Body of pancreas (tissue), 4 donors: Measurements from ENCODE around the gene IFI6.
"Not testable (repeated sequence)": the region's sequence is repeated elsewhere in the genome, so short reads cannot be mapped to it uniquely, and the experiment has no call there.

Source experiments
- POLR2A ChIP-seq, 3 donors: fragments of 450-650 bp; IDR thresholded peaks; one replicate each; pipeline ENCODE4 v1.6.1; 2016; ENCODE audit warnings: antibody characterized with exemption in 3 of 3, mild to moderate bottlenecking in 2 of 3
- TF ChIP-seq, protein P1 (sequence below), 7 experiments: fragments of 450-650 bp in 4 of 7; fragments of 200-600 bp in 3 of 7; sonication (generic) in 3 of 7; IDR thresholded peaks; one replicate each; pipeline ENCODE4 v1.5.1; 2016 to 2019; ENCODE audit warnings: antibody characterized with exemption in 7 of 7

DNA sequence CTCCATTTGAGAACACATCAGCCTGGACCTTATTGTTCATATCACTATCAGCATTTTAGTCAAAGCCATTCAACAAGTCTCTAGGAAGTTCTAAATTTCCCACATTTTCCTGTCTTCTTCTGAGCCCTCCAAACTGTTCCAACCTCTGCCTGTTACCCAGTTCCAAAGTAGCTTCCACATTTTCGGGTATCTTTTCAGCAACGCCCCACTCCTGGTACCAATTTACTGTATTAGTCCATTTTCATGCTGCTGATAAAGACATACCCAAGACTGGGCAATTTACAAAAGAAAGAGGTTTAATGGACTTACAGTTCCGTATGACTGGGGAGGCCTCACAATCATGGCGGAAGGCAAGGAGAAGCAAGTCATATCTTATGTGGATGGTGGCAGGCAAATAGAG is 9.6 kb upstream of the IFI6 start:
- TF ChIP-seq, protein P1, sequence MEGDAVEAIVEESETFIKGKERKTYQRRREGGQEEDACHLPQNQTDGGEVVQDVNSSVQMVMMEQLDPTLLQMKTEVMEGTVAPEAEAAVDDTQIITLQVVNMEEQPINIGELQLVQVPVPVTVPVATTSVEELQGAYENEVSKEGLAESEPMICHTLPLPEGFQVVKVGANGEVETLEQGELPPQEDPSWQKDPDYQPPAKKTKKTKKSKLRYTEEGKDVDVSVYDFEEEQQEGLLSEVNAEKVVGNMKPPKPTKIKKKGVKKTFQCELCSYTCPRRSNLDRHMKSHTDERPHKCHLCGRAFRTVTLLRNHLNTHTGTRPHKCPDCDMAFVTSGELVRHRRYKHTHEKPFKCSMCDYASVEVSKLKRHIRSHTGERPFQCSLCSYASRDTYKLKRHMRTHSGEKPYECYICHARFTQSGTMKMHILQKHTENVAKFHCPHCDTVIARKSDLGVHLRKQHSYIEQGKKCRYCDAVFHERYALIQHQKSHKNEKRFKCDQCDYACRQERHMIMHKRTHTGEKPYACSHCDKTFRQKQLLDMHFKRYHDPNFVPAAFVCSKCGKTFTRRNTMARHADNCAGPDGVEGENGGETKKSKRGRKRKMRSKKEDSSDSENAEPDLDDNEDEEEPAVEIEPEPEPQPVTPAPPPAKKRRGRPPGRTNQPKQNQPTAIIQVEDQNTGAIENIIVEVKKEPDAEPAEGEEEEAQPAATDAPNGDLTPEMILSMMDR (IDR thresholded peaks at IDR 0.05), result not testable (repeated sequence)
- not testable (repeated sequence) for TF ChIP-seq POLR2A (IDR thresholded peaks at IDR 0.05)
